WTC11 (cell line): ENCODE measurements around the gene SOX6. TPM values are rescaled to one million over a fixed set of nuclear protein-coding genes. Genes with fewer than 3 reads are reported as not detected.

ENCODE experiments used
- ATAC-seq: fragments of 200-7000 bp; cut with Tn5 transposase; 2 replicates; pipeline ENCODE4 v1.10.0; 2021; ENCODE audit warnings: mild to moderate bottlenecking, moderate library complexity
- CTCF ChIA-PET: fragments of 300-600 bp; sonication (Branson Sonifier 250); formaldehyde crosslinking; loops from one replicate; lab custom pipeline; 2021; ENCODE audit warnings: antibody characterized with exemption; lab: Charles Lee
- POLR2A ChIA-PET: fragments of 350-600 bp; sonication (Branson Sonifier 250); formaldehyde crosslinking; loops from one replicate; lab custom pipeline; 2021; ENCODE audit warnings: antibody characterized with exemption; lab: Charles Lee
- DNase-seq: peaks from one replicate; pipeline ENCODE4 v3.0.0; 2021; ENCODE audit warnings: low spot score
- H3K27ac Mint-ChIP-seq: 2 replicates; pipeline ENCODE4 v1.8.0; 2021; ENCODE audit warnings: mixed read lengths
- H3K27me3 Mint-ChIP-seq: 2 replicates; pipeline ENCODE4 v1.8.0; 2021; ENCODE audit warnings: low read depth, mild to moderate bottlenecking, moderate library complexity, mixed read lengths
- H3K36me3 Mint-ChIP-seq: 2 replicates; pipeline ENCODE4 v1.8.0; 2021; ENCODE audit warnings: mixed read lengths
- H3K4me1 Mint-ChIP-seq: 2 replicates; pipeline ENCODE4 v1.8.0; 2022; ENCODE audit warnings: mixed read lengths
- H3K4me3 Mint-ChIP-seq: 2 replicates; pipeline ENCODE4 v1.8.0; 2021; ENCODE audit warnings: mild to moderate bottlenecking, moderate library complexity, mixed read lengths
- H3K9me3 Mint-ChIP-seq: 2 replicates; pipeline ENCODE4 v1.8.0; 2021; ENCODE audit warnings: mixed read lengths
- AFF4 ChIP-seq: sonication (generic); formaldehyde crosslinking; IDR thresholded peaks from 2 replicates; pipeline ENCODE4 v1.8.1; 2023; ENCODE audit warnings: mild to moderate bottlenecking, missing genetic modification reagents, borderline replicate concordance
- ATF3 ChIP-seq: sonication (generic); formaldehyde crosslinking; conservative IDR thresholded peaks from 2 replicates; pipeline ENCODE4 v1.8.1; 2022; ENCODE audit warnings: mild to moderate bottlenecking, missing genetic modification reagents
- CTCF ChIP-seq: fragments of 200-600 bp; IDR thresholded peaks from 2 replicates; pipeline ENCODE4 v1.8.0; 2022; ENCODE audit warnings: antibody characterized with exemption
- FOXP1 ChIP-seq: sonication (generic); formaldehyde crosslinking; IDR thresholded peaks from 2 replicates; pipeline ENCODE4 v1.8.0; 2022; ENCODE audit warnings: missing genetic modification reagents, mild to moderate bottlenecking, moderate library complexity, borderline replicate concordance
- GTF2I ChIP-seq: fragments of 250-450 bp; sonication (Bioruptor Pico); conservative IDR thresholded peaks from 2 replicates; pipeline ENCODE4 v1.4.0; 2021; ENCODE audit warnings: mild to moderate bottlenecking
- NR3C1 ChIP-seq: sonication (generic); formaldehyde crosslinking; conservative IDR thresholded peaks from 2 replicates; pipeline ENCODE4 v1.8.1; 2023; ENCODE audit warnings: low read depth, mild to moderate bottlenecking, missing genetic modification reagents
- PRDM15 ChIP-seq: sonication (generic); formaldehyde crosslinking; IDR thresholded peaks from 2 replicates; pipeline ENCODE4 v1.8.0; 2022; ENCODE audit warnings: missing genetic modification reagents
- SMAD3 ChIP-seq: sonication (generic); formaldehyde crosslinking; IDR thresholded peaks from 2 replicates; pipeline ENCODE4 v1.8.0; 2022; ENCODE audit warnings: missing genetic modification reagents, mild to moderate bottlenecking, borderline replicate concordance
- SOX15 ChIP-seq: fragments of 250-450 bp; sonication (Bioruptor Pico); IDR thresholded peaks from 2 replicates; pipeline ENCODE4 v1.9.0; 2021; ENCODE audit warnings: mild to moderate bottlenecking
- TEAD4 ChIP-seq: sonication (generic); formaldehyde crosslinking; IDR thresholded peaks from 2 replicates; pipeline ENCODE4 v1.8.0; 2022; ENCODE audit warnings: mild to moderate bottlenecking, missing genetic modification reagents
- TP53 ChIP-seq: sonication (generic); formaldehyde crosslinking; IDR thresholded peaks from 2 replicates; pipeline ENCODE4 v1.8.1; 2023; ENCODE audit warnings: mild to moderate bottlenecking, missing genetic modification reagents
- USF1 ChIP-seq: sonication (generic); formaldehyde crosslinking; IDR thresholded peaks from 2 replicates; pipeline ENCODE4 v1.8.0; 2022; ENCODE audit warnings: mild to moderate bottlenecking, missing genetic modification reagents
- ZNF317 ChIP-seq: sonication (generic); formaldehyde crosslinking; IDR thresholded peaks from 2 replicates; pipeline ENCODE4 v1.8.1; 2023; ENCODE audit warnings: low read depth, mild to moderate bottlenecking, moderate library complexity, missing genetic modification reagents, borderline replicate concordance
- ZNF512 ChIP-seq: sonication (generic); formaldehyde crosslinking; IDR thresholded peaks from 2 replicates; pipeline ENCODE4 v1.8.1; 2022; ENCODE audit warnings: missing genetic modification reagents, borderline replicate concordance
- ZNF671 ChIP-seq: fragments of 250-450 bp; sonication (Bioruptor Pico); IDR thresholded peaks from 2 replicates; pipeline ENCODE4 v1.8.0; 2021; ENCODE audit warnings: mild to moderate bottlenecking
- total RNA-seq: library from RNA; stranded (reverse); gene quantifications from 3 replicates; pipeline ENCODE4 v1.2.3, GENCODE V29; 2021

The SOX6 gene
- total RNA-seq, 1 experiment from 2014 or later: 0.13 TPM

GRCh38 chr11:16191868-16192240 lies 164.5 kb downstream of the SOX6 start:
- TF ChIP-seq PRDM15 (CRISPR knock-in tag): no peak
- TF ChIP-seq SMAD3: no peak
- TF ChIP-seq FOXP1: no peak
- no peak for TF ChIP-seq NR3C1 (CRISPR knock-in tag)
- no peak for TF ChIP-seq CTCF
- TF ChIP-seq GTF2I (CRISPR knock-in tag): no peak
- no peak for TF ChIP-seq ZNF317 (CRISPR knock-in tag)
- no peak for TF ChIP-seq ZNF671 (CRISPR knock-in tag)
- no peak for TF ChIP-seq TP53 (CRISPR knock-in tag)
- no peak for TF ChIP-seq ATF3
- TF ChIP-seq AFF4 (CRISPR knock-in tag): no peak
- no peak for TF ChIP-seq ZNF512 (CRISPR knock-in tag)
- no peak for TF ChIP-seq SOX15 (CRISPR knock-in tag)
- no peak for TF ChIP-seq USF1 (CRISPR knock-in tag)
- no peak for TF ChIP-seq TEAD4 (CRISPR knock-in tag)
- Mint-ChIP-seq H3K9me3 (no peaks in the 10 kb centered on the region), H3K27ac (no peak overlapping the region), H3K36me3 (no peaks in the 10 kb centered on the region), H3K4me3 (no peak overlapping the region), H3K27me3 (no peaks in the 10 kb centered on the region), H3K4me1 (peaks cover 23% of the 10 kb centered on the region)
- ChIA-PET CTCF (interaction anchor here (1.0 to 1.6 kb wide), 3 partner anchors 415 to 422 kb away, joined by 5 to 16 read pairs (median 6); no protein-coding TSS in a partner anchor), POLR2A (no interaction called here)
- DNase-seq: no peak
- no peak for ATAC-seq
